Gastrocnemius medialis (tissue), 4 donors: ENCODE measurements around the gene SYTL5. TPM values are rescaled to one million over a fixed set of nuclear protein-coding genes. Genes with fewer than 3 reads are reported as not detected.

Source experiments
- ATAC-seq, 2 donors: fragments of 150-250 bp; one replicate each; pipeline ENCODE4 v1.9.1; 2016
- DNase-seq, 2 donors: peaks; one replicate each; pipeline ENCODE4 v3.0.0-alpha.2; 2019
- H3K27ac ChIP-seq, 4 donors: fragments of 200-600 bp; sonication (generic); 1 replicate in 1 of 4; 2 replicates in 3 of 4; pipeline ENCODE4 v1.5.1; 2016 to 2018; ENCODE audit warnings: mild to moderate bottlenecking in 2 of 4, moderate library complexity in 1 of 4
- H3K27me3 ChIP-seq, 3 donors: fragments of 200-600 bp; sonication (generic) in 2 of 3; 1 replicate in 1 of 3; 2 replicates in 2 of 3; pipeline versions ENCODE4 v1.5.1 to v1.6.0; 2016 to 2019; ENCODE audit warnings: mild to moderate bottlenecking in 1 of 3, moderate library complexity in 1 of 3
- H3K36me3 ChIP-seq, 2 donors: fragments of 200-600 bp; sonication (generic) in 1 of 2; one replicate each; pipeline ENCODE4 v1.5.1; 2017 to 2018
- H3K4me1 ChIP-seq, 2 donors: fragments of 200-600 bp; sonication (generic) in 1 of 2; one replicate each; pipeline ENCODE4 v1.5.1; 2016 to 2017; ENCODE audit warnings: mild to moderate bottlenecking in 2 of 2
- H3K4me3 ChIP-seq, 4 donors: fragments of 200-600 bp; sonication (generic) in 3 of 4; 1 replicate in 1 of 4; 2 replicates in 3 of 4; pipeline ENCODE4 v1.5.1; 2016 to 2019; ENCODE audit warnings: mild to moderate bottlenecking in 2 of 4
- H3K9me3 ChIP-seq, 3 donors: fragments of 200-600 bp; sonication (generic) in 2 of 3; 1 replicate in 1 of 3; 2 replicates in 2 of 3; pipeline ENCODE4 v1.5.1; 2016 to 2019
- CTCF ChIP-seq, 5 experiments: fragments of 450-650 bp in 3 of 5; fragments of 200-600 bp in 2 of 5; sonication (generic) in 2 of 5; IDR thresholded peaks in 4 of 5; conservative IDR thresholded peaks in 1 of 5; 1 replicate in 4 of 5; 2 replicates in 1 of 5; pipeline ENCODE4 v1.5.1; 2016 to 2019; ENCODE audit warnings: antibody characterized with exemption in 5 of 5, mild to moderate bottlenecking in 3 of 5, moderate library complexity in 3 of 5
- POLR2A ChIP-seq, 2 donors: fragments of 450-650 bp; IDR thresholded peaks; one replicate each; pipeline ENCODE4 v1.6.1; 2017; ENCODE audit warnings: antibody characterized with exemption in 2 of 2, mild to moderate bottlenecking in 2 of 2, moderate library complexity in 2 of 2
- in situ Hi-C, 4 donors: fragments of 200-750 bp; cut with MboI; loops; one replicate each; pipeline versions ENCODE4 v1.15.0 to v1.8.0; 2017; ENCODE audit warnings: low sequenced_read_pairs in 4 of 4
- intact Hi-C: fragments of 100-400 bp; cut with DNase I; formaldehyde crosslinking; loops from one replicate; pipeline ENCODE4 v1.15.1; 2023; ENCODE audit warnings: low total_unique reads
- total RNA-seq, 4 donors: library from RNA; depleted of rRNA; stranded (reverse); fragments of >200 nt; gene quantifications; one replicate each; pipeline versions ENCODE4 v1.1.0 to v1.2.3, GENCODE V29; 2016

SYTL5 gene
- total RNA-seq, 4 donors from 2014 or later = not detected

- ATAC-seq = no peak
- TF ChIP-seq CTCF (IDR thresholded peaks at IDR 0.05 in 4 of 5, conservative IDR thresholded peaks at IDR 0.05 in 1 of 5) = no peak
- TF ChIP-seq POLR2A (IDR thresholded peaks at IDR 0.05) = no peak
- no peaks in the 10 kb centered on the region for H3K36me3 ChIP-seq
- H3K27me3 ChIP-seq = no peaks in the 10 kb centered on the region
- intact Hi-C loops (no loop called here), in situ Hi-C loops (no loop called here)
- H3K27ac ChIP-seq = no peak overlapping the region
- DNase-seq = no peak
- no peak overlapping the region for H3K4me3 ChIP-seq
- H3K4me1 ChIP-seq = no peaks in the 10 kb centered on the region
- no peaks in the 10 kb centered on the region for H3K9me3 ChIP-seq
Measured at GRCh38 chrX:37997096-37997495, 9.3 kb upstream of the SYTL5 start.

GRCh38 chrX:37998586-37999262 is 7.6 kb upstream of the SYTL5 start:
- Histone ChIP-seq H3K27me3 (no peaks in the 10 kb centered on the region), H3K4me3 (no peak overlapping the region), H3K36me3 (no peaks in the 10 kb centered on the region), H3K4me1 (no peaks in the 10 kb centered on the region), H3K27ac (no peak overlapping the region), H3K9me3 (no peaks in the 10 kb centered on the region)
- in situ Hi-C loops = no loop called here
- ATAC-seq (no peak), DNase-seq (no peak)
- TF ChIP-seq CTCF (IDR thresholded peaks at IDR 0.05 in 4 of 5, conservative IDR thresholded peaks at IDR 0.05 in 1 of 5) = no peak
- TF ChIP-seq POLR2A (IDR thresholded peaks at IDR 0.05) = no peak
- intact Hi-C loops = no loop called here

GRCh38 chrX:38000706-38001105 is 5.6 kb upstream of the SYTL5 start:
- no peak for TF ChIP-seq CTCF (IDR thresholded peaks at IDR 0.05 in 4 of 5, conservative IDR thresholded peaks at IDR 0.05 in 1 of 5)
- in situ Hi-C loops = no loop called here
- Histone ChIP-seq H3K27ac (no peak overlapping the region), H3K4me3 (no peak overlapping the region), H3K36me3 (no peaks in the 10 kb centered on the region), H3K9me3 (no peaks in the 10 kb centered on the region), H3K27me3 (no peaks in the 10 kb centered on the region), H3K4me1 (no peaks in the 10 kb centered on the region)
- ATAC-seq = no peak
- DNase-seq = no peak
- intact Hi-C loops = no loop called here

- intact Hi-C loops (no loop called here), in situ Hi-C loops (no loop called here)
- no peaks in the 10 kb centered on the region for H3K4me1 ChIP-seq
- ATAC-seq (no peak), DNase-seq (no peak)
- no peaks in the 10 kb centered on the region for H3K36me3 ChIP-seq
- no peak overlapping the region for H3K27ac ChIP-seq
- no peaks in the 10 kb centered on the region for H3K27me3 ChIP-seq
- H3K4me3 ChIP-seq = no peak overlapping the region
- no peaks in the 10 kb centered on the region for H3K9me3 ChIP-seq
- TF ChIP-seq CTCF (IDR thresholded peaks at IDR 0.05 in 4 of 5, conservative IDR thresholded peaks at IDR 0.05 in 1 of 5) = no peak
Measured at GRCh38 chrX:38004046-38004445, 2.3 kb upstream of the SYTL5 start.

- Histone ChIP-seq H3K4me1 (no peaks in the 10 kb centered on the region), H3K36me3 (no peaks in the 10 kb centered on the region), H3K27ac (no peak overlapping the region), H3K27me3 (no peaks in the 10 kb centered on the region), H3K4me3 (no peak overlapping the region), H3K9me3 (no peaks in the 10 kb centered on the region)
- TF ChIP-seq CTCF (IDR thresholded peaks at IDR 0.05 in 4 of 5, conservative IDR thresholded peaks at IDR 0.05 in 1 of 5) = no peak
- TF ChIP-seq POLR2A (IDR thresholded peaks at IDR 0.05) = no peak
- intact Hi-C loops = no loop called here
- in situ Hi-C loops = no loop called here
- ATAC-seq (no peak), DNase-seq (no peak)
Measured at GRCh38 chrX:38006778-38007177, 425 bp downstream of the SYTL5 start.
